ENCODE data around the gene DLGAP1. TPM values are rescaled to one million over a fixed set of nuclear protein-coding genes. Genes with fewer than 3 reads are reported as not detected.

The DLGAP1 gene
- polyA plus RNA-seq, 1 of the 3 experiments (the other 2 are of a cell fraction), result not detected

DNA sequence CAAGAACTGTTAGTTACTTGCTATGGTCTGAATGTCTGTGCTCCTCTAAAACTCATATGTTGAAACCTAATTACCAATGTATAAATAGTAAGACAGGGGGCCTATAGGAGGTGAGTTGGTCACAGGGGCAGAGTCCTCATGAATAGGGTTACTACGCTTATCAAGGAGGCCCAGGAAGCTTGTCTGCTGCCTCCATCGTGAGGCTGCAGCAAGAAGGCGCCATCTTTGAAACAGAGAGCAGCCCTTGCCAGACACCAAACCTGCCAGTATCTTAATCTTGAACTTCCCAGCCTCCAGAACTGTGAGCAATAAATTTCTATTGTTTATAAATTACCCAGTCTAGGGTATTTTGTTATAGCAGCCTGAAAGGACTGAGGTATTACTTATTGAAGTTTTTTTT lies 926.0 kb downstream of the DLGAP1 start:
- CTCF ChIA-PET, result interaction anchor here (0.8 to 3.4 kb wide), 6 partner anchors 16 to 137 kb away, joined by 3 to 20 read pairs (median 5); no protein-coding TSS in a partner anchor
- Histone ChIP-seq H3F3A (replicated peaks; ENCODE audit: insufficient read depth) (peaks cover 7% of the 10 kb centered on the region), H2AFZ (ENCODE audit: low read depth) (no peak overlapping the region), H3K27me3 (ENCODE audit: insufficient read depth) (no peaks in the 10 kb centered on the region), H4K20me1 (ENCODE audit: insufficient read depth) (no peaks in the 10 kb centered on the region), H3K9me2 (no peaks in the 10 kb centered on the region), H3K4me1 (ENCODE audit: control insufficient read depth in 1 of 2, insufficient read depth in 2 of 2, low read depth in 1 of 2, low read length in 1 of 2) (peaks cover 0 to 33% of the 10 kb centered on the region in 2 experiments; a peak in 2 of 4 replicates), H3K9ac (no peak overlapping the region), H3K79me2 (ENCODE audit: insufficient read depth) (no peaks in the 10 kb centered on the region), H3K9me3 (no peaks in the 10 kb centered on the region; the same call in 1 of the 2 replicates), H3K27ac (ENCODE audit: low read depth in 2 of 2, low read length in 1 of 2) (no peak overlapping the region), H3K4me3 (ENCODE audit: low read depth in 2 of 2, low read length in 1 of 2) (no peak overlapping the region), H3K36me3 (replicated peaks in 1 of 2; ENCODE audit: control insufficient read depth in 1 of 2, insufficient read depth in 2 of 2, low read length in 1 of 2) (no peaks in the 10 kb centered on the region), H3K4me2 (no peak overlapping the region)
- TF ChIP-seq CHD2 (IDR thresholded peaks at IDR 0.05; ENCODE audit: low read length, partially characterized antibody) (no peak), SMC3 (IDR thresholded peaks at IDR 0.05; ENCODE audit: low read depth, low read length) (no peak), TCF12 (IDR thresholded peaks at IDR 0.05) (no peak), FOXJ3 (CRISPR knock-in tag; IDR thresholded peaks at IDR 0.05) (no peak), NRF1 (IDR thresholded peaks at IDR 0.05; ENCODE audit: low read depth, low read length) (no peak), EZH2phosphoT487 (IDR thresholded peaks at IDR 0.05; ENCODE audit: borderline replicate concordance, low read depth) (no peak), RAD21 (IDR thresholded peaks at IDR 0.05; ENCODE audit: low read length) (no peak), RFX5 (IDR thresholded peaks at IDR 0.05; ENCODE audit: low read length) (no peak)
- TF ChIP-seq, protein P1, sequence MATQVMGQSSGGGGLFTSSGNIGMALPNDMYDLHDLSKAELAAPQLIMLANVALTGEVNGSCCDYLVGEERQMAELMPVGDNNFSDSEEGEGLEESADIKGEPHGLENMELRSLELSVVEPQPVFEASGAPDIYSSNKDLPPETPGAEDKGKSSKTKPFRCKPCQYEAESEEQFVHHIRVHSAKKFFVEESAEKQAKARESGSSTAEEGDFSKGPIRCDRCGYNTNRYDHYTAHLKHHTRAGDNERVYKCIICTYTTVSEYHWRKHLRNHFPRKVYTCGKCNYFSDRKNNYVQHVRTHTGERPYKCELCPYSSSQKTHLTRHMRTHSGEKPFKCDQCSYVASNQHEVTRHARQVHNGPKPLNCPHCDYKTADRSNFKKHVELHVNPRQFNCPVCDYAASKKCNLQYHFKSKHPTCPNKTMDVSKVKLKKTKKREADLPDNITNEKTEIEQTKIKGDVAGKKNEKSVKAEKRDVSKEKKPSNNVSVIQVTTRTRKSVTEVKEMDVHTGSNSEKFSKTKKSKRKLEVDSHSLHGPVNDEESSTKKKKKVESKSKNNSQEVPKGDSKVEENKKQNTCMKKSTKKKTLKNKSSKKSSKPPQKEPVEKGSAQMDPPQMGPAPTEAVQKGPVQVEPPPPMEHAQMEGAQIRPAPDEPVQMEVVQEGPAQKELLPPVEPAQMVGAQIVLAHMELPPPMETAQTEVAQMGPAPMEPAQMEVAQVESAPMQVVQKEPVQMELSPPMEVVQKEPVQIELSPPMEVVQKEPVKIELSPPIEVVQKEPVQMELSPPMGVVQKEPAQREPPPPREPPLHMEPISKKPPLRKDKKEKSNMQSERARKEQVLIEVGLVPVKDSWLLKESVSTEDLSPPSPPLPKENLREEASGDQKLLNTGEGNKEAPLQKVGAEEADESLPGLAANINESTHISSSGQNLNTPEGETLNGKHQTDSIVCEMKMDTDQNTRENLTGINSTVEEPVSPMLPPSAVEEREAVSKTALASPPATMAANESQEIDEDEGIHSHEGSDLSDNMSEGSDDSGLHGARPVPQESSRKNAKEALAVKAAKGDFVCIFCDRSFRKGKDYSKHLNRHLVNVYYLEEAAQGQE (IDR thresholded peaks at IDR 0.05; ENCODE audit: low read depth, low read length), result no peak
- TF ChIP-seq, protein P2, sequence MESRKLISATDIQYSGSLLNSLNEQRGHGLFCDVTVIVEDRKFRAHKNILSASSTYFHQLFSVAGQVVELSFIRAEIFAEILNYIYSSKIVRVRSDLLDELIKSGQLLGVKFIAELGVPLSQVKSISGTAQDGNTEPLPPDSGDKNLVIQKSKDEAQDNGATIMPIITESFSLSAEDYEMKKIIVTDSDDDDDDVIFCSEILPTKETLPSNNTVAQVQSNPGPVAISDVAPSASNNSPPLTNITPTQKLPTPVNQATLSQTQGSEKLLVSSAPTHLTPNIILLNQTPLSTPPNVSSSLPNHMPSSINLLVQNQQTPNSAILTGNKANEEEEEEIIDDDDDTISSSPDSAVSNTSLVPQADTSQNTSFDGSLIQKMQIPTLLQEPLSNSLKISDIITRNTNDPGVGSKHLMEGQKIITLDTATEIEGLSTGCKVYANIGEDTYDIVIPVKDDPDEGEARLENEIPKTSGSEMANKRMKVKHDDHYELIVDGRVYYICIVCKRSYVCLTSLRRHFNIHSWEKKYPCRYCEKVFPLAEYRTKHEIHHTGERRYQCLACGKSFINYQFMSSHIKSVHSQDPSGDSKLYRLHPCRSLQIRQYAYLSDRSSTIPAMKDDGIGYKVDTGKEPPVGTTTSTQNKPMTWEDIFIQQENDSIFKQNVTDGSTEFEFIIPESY (IDR thresholded peaks at IDR 0.05; ENCODE audit: borderline replicate concordance, low read depth), result no peak
- TF ChIP-seq, protein P3, sequence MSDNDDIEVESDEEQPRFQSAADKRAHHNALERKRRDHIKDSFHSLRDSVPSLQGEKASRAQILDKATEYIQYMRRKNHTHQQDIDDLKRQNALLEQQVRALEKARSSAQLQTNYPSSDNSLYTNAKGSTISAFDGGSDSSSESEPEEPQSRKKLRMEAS (IDR thresholded peaks at IDR 0.05; ENCODE audit: low read depth), result no peak
- 87% methylated on average over 3 of the region's 3 CpGs for WGBS (ENCODE audit: low lambda C conversion rate)
- DNase-seq, result no peak
- POLR2A ChIA-PET, result interaction anchor here (1.9 kb wide), 1 partner anchor 65 kb away, joined by 5 read pairs; no protein-coding TSS in a partner anchor
